Activated T-cell treated with anti-CD3 and anti-CD28 coated beads for 4 hours (primary cell): Measurements from ENCODE around the gene JARID2.

Experiments used
- DNase-seq: peaks from one replicate; pipeline ENCODE4 v3.0.0-alpha.2; 2020

The JARID2 gene

DNA sequence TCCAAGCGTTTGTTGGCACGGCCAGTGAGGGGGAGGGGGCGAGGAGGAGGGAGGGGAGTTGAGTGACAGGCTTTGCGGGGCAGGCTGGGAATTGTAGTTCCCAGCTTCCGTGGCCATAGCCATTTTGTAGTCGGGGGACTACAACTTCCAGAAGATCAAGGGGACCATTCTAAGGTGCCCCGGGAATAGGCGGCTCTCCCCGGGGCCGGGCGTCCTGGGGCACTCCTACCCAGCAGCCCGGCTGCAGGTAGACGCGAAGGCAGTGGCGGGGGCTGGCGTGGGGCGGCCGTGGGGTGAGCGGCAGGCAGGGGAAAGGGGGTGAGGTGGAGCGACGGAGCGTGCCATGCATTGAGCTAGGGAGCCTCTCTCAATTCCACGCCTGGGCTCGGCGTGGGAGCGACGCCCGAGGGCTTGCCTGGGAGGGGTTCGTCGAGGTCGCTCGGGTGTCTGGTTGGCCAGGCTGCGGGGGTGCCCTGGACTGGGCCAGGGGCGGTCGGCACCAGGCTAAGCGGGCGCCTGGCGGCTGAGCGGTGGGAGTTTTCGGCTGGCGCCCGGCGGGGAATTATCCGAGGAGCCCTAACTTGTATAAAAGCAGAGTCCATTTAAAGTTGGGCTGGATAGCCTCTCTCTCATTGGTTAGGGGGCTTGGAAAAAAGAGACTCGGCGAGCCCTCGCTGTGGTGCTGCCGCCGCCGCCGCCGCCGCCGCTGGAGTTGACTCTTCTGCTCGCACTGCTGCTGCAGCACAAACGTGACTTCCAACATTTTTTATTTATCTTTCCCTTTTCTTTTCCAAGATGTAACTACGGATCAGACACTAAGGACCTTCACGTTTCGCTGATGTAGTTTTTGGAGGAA is at the start of gene JARID2:
JARID2 (plus strand) TSS at position 709 of the 856 bp plus-strand sequence. CDS start 471 bp downstream, outside the sequence.
- peak; percentile 92 for DNase-seq

DNA sequence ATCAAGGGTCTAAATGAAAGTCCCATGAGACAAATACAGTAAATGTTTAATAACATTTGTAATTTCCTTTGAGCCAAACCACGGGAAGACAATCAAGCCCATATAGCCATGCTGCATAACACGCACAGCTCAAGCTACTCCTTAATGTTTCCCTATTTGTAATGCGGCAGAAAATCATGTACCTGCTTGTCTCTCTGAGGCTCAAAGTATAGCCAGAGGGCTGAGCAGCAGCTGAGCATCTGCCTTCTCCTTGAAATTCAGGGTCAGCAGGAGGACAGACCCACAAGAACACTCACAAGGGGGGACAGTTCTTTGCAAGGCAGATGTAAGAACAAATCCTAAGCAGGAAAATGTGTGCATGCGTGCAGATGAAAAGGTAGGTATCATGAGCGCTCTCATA is 45.8 kb upstream of the JARID2 start:
- no peak for DNase-seq

DNA sequence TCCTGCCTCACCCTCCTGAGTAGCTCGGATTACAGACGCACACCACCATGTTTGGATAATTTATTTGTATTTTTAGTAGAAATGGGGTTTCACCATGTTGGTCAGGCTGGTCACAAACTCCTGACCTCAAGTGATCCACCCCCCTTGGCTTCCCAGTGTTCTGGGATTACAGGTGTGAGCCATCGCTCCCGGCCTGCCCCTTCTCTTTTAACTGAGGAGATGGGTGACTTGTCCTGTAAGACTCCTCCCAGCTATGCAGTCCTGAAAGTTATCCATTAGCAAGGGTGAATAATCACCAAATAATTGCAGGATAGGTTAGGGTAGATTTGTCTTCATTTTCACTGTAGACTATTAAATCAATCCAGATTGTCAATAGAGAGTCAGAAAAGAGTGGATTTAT is 40.5 kb upstream of the JARID2 start:
- DNase-seq = no peak

DNA sequence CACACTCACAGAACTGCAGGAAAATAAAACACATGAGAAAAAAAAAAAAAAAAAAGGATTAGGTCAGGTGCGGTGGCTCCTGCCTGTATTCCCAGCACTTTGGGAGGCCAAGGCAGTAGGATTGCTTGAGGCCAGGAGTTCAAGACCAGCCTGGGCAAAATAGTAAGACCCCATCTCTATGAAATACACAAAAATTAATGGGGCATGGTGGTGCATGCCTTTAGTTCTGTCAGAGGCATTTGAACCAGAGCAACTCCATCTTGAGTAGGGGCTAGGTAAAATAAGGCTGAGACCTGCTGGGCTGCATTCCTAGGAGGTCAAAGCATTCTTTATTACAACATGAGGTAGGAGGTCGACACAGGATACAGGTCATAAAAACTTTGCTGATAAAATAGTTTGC is 39.0 kb upstream of the JARID2 start:
- no peak for DNase-seq

DNA sequence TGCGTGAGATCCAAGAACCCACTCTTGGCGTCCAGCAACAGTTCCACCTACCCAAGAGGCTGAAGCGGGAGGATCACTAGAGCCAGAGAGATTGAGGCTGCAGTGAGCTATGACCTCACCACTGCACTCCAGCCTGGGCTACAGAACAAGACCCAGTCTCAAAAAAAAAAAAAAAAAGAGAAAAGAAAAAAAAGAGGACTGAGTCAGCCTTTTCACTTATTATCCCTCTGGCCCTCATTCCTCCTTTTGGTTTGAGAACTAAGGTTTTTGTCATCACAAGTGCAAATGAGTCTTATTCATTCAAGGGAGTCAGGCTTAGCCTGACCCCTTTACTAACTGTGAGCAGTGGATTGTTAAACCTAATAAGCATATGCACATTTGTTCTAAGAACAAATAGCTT is 37.9 kb upstream of the JARID2 start:
- no peak for DNase-seq

DNA sequence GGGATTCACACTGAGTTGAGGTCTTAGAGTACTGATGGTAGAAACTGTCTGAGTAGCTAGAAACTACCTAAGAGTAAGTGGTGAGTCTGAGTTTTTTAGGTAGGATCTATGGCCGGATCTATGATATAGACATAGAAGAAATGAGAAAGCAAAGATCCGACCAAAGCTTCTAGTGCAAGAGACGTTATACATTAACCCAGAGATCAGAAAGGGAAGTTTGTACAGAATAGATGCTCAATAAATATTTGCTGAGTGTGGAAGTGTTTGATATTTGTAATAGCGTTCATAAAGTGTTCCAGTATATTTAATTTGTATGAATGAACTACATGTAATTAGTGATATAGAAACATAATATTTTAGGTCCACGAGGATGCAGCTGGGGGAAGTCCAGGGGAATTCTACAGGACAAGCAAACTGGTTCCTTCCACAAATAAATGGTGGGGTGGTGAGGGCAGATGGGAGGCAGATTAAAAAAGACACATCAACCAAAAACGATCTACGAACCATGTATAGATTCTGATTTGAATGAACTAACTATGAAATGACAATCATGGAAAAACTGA is 31.9 kb upstream of the JARID2 start:
- no peak for DNase-seq

DNA sequence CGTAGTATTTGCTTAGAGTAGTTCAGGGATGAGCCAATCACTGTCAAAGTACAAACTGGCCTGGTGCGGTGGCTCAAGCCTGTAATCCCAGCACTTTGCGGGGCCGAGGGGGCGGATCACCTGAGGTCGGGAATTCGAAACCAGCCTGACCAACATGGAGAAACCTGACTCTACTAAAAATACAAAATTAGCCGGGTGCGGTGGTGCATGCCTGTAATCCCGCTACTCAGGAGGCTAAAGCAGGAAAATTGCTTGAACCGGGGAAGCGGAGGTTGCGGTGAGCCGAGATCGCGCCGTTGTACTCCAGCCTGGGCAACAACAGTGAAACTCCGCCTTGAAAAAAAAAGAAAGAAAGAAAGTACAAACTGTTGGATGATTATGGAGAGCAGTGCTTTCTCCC is 27.5 kb upstream of the JARID2 start:
- no peak for DNase-seq

DNA sequence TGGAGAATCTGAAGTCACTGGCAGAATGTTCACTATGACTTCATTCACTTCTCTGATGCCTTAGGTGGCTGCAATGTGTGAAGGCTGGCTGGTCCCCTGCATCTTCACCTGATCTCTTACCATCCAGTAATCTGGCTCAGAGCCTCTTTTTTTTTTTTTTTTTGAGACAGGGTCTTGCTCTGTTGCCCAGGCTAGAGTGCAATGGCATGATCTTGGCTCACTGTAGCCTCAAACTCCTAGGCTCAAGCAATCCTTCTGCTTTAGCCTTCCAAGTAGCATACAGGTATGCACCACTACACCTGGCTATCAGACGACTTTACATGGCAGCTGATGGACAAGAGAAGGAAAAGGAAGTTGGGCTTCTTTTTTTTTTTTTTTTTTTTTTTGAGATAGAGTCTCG is 25.8 kb upstream of the JARID2 start:
- no peak for DNase-seq

DNA sequence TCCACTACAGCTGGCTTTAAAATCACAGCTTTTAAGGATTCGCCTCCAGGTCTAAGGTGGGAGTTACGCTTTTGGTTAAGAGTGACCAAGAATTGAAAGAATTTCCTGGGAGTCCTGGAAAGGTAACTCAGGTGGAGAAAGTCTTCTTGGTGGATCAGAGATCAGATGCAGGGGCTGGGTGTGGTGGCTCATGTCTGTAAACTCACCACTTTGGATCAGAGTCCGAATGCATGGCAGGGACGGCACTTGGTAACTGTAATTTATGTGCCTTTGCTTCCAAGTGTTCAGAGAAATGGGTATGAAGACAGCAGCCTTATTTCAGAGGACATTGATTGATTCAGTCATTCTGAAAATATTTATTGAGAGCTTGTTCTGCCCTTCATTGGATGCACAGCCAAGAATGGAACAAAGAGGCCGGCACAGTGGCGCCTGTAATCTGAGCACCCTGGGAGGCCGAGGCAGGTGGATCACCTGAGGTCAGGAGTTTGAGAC is 18.0 kb upstream of the JARID2 start:
- no peak for DNase-seq

DNA sequence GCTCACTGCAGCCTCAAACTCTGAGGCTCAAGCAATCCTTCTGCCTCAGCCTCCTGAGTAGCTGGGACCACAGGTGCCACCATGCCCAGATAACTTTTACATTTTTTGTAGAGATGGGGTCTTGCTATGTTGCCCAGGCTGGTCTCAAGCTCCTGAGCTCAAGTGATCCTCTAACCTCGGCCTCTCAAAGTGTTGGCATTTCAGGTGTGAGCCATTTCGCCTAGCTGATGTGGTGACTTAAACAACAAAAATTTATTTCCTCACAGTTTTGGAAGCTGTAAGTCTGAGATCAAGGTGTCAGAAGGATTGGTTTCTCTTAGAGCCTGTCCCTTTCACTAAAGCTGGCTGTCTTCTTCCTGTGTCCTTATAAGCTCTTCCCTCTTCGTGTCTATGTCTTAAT is 15.0 kb upstream of the JARID2 start:
- no peak for DNase-seq

DNA sequence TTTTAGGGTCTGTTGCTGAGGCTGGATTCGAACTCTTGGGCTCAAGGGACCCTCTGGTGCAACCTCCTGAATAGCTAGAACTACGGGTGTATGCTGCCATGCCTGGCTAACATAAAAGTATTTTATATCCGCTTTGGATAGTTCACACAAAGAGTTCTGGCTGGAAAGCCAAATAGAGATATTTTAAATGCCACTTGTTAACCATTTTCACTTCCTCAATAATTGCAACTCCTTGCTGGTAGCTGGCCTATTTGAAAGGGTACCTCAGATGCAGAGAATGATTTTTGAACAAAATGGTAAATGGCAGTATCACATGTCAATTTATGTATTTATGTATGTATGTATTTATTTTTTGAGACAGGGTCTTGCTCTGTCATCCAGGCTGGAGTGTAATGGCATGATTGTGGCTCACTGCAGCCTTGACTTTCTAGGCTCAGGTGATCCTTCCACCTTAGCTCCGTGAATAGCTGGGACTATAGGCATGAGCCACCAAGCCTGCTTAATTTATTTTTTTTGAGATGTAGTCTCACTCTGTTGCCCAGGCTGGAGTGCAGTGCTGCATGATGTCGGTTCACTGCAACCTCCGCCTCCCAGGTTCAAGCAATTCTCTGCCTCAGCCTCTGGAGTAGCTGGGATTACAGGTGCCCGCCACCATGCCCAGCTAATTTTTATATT is 12.9 kb upstream of the JARID2 start:
- DNase-seq = no peak

DNA sequence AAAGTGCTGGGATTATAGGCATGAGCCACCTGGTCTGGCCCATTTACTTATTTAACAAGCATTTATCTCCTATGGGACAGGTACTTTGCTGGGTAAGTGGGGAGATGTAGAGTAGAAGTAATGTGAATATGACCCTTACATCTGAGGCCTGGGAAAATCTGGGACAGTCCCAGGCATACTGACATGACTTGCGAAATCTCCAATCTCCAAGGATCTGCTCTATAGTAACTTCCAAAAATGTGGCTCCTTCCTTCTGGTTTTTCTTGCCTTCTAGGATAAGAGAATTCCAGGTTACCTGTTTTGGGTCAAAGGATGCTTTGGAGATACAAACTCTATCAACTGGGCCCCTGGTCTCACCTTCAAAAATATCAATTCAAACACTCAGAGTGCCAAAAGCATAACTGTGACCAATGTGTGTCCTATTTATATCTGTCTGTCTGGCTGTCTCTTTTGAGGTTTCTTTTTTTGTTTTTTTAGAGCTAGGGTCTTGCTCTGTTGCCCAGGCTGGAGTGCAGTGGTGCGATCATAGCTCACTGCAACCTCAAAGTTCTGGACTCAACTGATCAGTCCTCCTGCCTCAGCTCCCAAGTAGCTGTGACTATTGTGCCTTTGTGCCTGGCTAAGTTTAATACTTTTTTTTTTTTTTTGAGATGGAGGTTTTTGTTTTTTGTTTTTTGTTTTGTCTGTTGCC is 11.7 kb upstream of the JARID2 start:
- no peak for DNase-seq

DNA sequence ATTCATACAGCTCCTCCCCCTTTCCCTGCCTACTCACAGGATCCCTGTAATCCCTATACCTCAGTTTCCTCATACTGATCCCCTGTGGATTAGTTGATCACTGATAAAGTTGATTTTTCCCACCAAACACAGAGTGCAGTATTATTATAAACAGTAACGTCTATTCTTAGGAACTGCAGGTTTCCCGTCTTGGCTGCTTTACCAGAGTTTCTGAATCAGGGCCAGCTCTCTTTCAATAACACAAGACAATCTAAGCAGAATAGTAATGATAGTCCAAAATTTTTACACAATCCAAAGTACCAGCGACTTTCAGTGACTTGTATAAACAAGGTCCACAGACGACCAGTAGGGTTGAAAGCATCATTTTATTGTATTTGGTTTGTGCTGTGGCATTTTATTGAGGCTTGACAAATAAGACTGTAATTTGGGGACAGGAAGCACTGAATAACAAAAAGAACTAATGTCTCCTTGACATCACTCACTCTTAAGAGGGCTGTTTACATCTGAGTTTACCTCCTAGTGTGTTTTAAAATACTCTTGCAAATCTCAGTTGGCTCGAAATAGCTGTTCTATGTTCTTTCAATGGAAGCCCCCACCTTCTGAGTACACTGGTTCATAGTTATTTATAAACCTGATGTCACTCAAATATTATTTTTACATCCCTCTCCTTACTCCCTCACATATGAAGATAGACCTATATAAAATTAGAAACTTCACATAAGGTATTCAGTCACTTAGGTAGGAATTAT is 6.1 kb upstream of the JARID2 start:
- DNase-seq = no peak

DNA sequence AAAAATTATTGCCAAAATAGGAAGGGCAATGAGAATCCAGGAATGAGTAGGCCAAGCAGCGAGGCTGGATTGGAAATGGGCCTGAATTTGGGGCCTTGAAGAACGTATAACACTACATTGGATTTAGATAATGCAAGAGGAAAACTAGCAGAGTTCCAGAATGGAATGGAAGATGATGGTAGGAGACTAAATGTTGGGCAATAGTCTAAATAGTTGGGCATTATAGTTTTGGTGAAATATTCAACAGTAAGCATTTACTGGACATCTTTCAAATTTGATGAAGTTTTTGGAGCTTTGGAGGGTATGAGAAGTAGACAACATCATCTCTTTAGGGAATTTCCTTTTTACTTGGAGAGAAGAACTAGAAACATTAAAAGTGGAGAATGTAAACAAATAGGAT is 3.4 kb upstream of the JARID2 start:
- DNase-seq = no peak

DNA sequence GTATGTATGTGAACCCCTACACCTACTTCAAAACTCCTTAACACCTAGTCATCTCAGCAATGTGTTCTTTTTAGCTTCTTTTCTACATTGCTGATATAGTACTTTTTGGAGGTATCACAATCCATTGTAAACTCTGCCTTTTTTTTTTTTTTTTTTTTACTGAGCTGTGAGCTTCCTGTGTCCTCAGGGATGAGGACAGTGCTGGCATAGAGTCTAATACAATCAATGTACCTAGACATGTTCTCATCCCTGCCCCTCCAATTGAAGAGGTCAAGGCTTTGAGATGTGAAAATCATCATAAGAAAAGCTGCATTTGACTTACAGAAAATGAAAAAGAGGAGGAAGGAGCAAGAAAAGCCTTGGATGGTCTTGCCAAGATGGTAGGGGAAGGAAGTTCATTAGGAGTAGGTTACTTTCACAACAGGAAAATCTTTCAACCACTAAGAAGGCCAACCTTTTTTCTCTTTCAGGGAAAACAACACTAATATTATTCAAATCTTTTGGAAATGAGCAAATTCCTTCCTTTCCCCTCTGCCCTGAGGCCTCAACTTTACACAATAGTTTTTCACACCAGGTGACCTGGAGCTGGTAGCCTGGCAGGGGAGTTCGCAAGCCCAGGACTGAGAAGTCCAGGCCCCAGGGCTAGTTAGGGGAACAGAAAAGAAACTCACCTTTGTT is 2.8 kb upstream of the JARID2 start:
- no peak for DNase-seq

DNA sequence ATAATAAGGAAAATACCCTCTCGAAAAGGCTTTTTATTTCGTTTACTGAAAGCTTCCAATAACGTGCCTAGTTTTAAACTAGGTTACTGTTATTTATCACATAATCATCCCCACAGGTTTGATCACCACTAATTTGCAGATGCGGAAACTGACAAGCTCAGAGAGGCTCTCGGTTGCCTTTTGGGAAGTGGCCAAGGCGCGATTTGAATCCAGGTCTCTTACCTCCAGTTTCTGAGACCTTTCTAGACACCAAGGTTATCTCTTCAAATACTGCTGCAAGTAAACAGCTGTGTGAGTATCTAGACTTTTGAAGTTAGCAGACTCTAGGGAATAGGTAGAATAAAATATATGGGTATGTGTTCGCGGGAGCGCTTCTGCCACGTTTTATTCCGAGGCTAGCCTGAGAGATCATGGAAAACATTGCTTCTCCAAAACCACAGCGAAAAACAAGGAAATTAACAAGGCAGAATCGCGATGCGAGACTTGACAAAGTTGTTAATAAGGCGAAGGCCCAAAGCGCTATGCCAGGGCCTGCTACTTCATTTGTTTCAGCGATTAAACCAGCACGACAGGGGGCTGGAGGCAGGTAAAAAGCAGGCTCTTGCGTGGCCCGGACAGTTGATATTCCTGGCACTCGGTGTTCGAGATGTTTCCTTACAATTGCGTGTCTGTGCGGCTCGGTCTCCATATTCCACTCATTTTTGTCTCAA is 1.8 kb upstream of the JARID2 start:
- no peak for DNase-seq

DNA sequence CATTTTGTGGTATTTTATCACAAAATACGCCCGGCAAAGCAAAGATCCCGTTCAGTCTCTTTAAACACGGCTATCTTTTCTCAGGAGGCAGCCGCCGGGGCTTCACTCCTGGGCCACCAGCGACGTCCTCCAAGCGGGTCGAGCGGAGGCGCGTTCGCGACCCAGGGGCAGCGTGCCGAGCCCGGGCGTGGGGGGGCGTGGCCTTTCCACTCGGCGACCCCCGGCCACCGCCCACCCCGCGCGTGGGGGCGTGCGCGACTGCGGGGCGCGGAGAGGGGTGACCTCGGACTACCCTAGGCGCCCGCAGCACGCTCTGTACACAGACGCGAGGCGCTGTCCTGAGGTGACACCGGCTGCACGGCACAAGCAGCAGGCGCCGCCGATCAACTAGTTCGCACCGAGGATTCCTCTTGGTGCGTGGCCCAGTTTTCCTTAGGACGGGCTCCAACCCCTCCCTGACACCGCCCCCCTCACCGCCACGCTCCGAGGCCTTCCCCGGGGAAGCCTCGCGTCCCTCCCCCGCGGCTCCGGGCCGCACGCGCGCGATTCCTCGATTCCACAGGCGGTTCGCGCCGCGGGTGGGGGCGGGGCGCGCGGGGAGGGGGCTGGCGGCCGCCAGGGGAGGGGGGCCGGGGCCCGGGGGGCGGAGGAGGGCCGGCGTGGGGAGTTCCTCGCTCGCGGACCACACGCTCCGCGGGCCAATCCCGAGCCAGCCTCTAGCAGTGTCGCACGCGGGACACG is 1.1 kb upstream of the JARID2 start:
- DNase-seq = peak; percentile 38

DNA sequence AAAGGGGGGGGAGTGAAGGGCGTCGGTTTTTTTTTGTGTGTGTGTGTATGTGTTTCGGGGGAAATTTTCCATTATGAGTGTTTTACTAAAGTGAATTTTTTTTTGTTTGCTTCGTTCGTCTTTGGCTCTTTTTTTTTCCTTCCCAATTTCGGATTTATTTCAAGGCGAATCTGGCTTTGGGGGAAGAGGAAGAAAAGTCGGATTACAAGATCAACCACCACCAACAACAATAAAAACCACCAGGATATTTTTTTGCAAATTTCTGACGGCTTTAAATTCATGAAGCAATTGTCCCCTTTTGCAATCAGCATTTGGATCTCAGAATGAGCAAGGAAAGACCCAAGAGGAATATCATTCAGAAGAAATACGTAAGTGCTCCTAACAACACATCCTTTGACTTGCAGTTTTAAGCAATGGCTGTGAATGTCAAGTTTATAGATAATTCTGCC is 372 bp downstream of the JARID2 start:
- no peak for DNase-seq

DNA sequence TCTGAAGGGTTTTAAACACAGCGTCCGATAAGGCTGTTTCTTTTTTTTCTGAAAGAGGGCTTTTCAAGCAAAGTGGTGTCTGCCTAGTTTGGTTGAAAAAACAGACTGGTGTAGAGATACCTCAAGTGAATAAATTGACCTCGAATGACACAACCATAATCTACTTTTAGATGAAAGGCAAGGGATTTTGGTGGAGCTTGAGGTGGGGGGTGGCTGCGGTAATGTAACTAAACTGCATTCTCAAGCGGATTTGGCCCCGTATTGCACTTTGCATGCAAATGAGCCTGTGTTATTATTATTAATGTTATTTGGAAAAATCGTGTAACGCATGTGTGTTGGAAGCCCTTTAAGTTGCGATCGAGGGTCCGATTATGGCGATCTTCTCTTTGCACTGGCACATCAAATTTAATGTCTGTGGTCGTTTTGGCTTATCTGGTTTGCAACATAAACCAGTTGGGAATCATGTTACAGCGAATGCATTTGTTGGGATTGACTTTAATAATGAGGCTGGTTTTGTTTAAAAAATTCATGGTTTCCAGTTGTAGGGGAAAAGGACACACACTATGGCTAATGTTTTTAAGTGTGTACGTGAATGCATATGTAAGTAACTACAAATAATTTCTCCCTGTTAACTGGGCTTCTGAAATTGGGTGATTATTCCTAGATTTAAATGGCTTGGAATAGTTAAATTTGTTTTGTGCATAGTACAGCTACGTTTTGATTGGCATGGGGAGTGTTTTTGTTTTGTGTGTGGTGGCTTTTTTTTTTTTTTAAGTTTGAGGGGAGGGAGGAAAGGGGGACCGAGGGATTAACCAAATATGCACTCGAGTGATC is 1.0 kb downstream of the JARID2 start:
- no peak for DNase-seq
